OCI-LY7 (cell line): Measurements from ENCODE around the gene MAP1A. TPM values are rescaled to one million over a fixed set of nuclear protein-coding genes. Genes with fewer than 3 reads are reported as not detected.

Source experiments
- BruUV-seq: library from RNA; stranded (reverse); fragments of 400-500 nt; replicated peaks from 2 replicates; lab custom pipeline; 2021; lab: Mats Ljungman, UMichigan
- CTCF ChIA-PET: fragments of 300-600 bp; sonication (Branson Sonifier 250); formaldehyde crosslinking; loops from one replicate; lab custom pipeline; 2022; ENCODE audit warnings: antibody characterized with exemption; ENCODE audit not compliant: unreplicated experiment; lab: Charles Lee
- POLR2A ChIA-PET: fragments of 300-600 bp; sonication (Branson Sonifier 250); formaldehyde crosslinking; loops from one replicate; lab custom pipeline; 2022; ENCODE audit warnings: antibody characterized with exemption; lab: Charles Lee
- DNase-seq: peaks from one replicate; pipeline ENCODE4 v3.0.0-alpha.2; 2015; ENCODE audit warnings: low spot score
- H2AFZ ChIP-seq: fragments of 200-600 bp; sonication (generic), shearing (Covaris generic); 2 replicates; pipeline ENCODE4 v1.6.1; 2014; ENCODE audit warnings: mild to moderate bottlenecking, antibody characterized with exemption, low read length, moderate library complexity
- H3K27ac ChIP-seq: fragments of 200-600 bp; sonication (generic); 2 replicates; pipeline ENCODE4 v1.5.1; 2014; ENCODE audit warnings: mixed run types, low read depth, mild to moderate bottlenecking, moderate library complexity, low read length, inconsistent platforms; ENCODE audit not compliant: poor library complexity, severe bottlenecking
- H3K36me3 ChIP-seq: fragments of 200-600 bp; sonication (generic); 2 replicates; pipeline ENCODE4 v1.6.1; 2014; ENCODE audit warnings: mild to moderate bottlenecking, antibody characterized with exemption, low read length, moderate library complexity, mixed read lengths; ENCODE audit not compliant: insufficient read depth
- H3K4me1 ChIP-seq: fragments of 200-600 bp; sonication (generic); 2 replicates; pipeline ENCODE4 v1.5.1; 2014; ENCODE audit warnings: mild to moderate bottlenecking, low read length; ENCODE audit not compliant: insufficient read depth, poor library complexity, severe bottlenecking
- H3K4me2 ChIP-seq: fragments of 200-600 bp; sonication (generic); 2 replicates; pipeline ENCODE4 v1.6.1; 2014; ENCODE audit warnings: mild to moderate bottlenecking, low read length
- H3K4me3 ChIP-seq: fragments of 200-600 bp; sonication (generic); 2 replicates; pipeline ENCODE4 v1.5.1; 2014; ENCODE audit warnings: mild to moderate bottlenecking, low read depth, low read length; ENCODE audit not compliant: poor library complexity, severe bottlenecking
- H3K79me2 ChIP-seq: fragments of 200-600 bp; sonication (generic); 2 replicates; pipeline ENCODE4 v1.6.1; 2016; ENCODE audit warnings: low read depth, mild to moderate bottlenecking, low read length, moderate library complexity, mixed read lengths; ENCODE audit not compliant: insufficient read depth
- H3K9me2 ChIP-seq: fragments of 200-600 bp; sonication (generic); 2 replicates; pipeline ENCODE4 v1.6.1; 2016; ENCODE audit warnings: mild to moderate bottlenecking, low read length, mixed read lengths; ENCODE audit not compliant: insufficient read depth
- H3K9me3 ChIP-seq: fragments of 200-600 bp; sonication (generic); 2 replicates; pipeline ENCODE4 v1.6.1; 2014; ENCODE audit warnings: mild to moderate bottlenecking, mixed run types, low read length, mixed read lengths
- H4K20me1 ChIP-seq: fragments of 200-600 bp; sonication (generic); 2 replicates; pipeline ENCODE4 v1.6.1; 2014; ENCODE audit warnings: mild to moderate bottlenecking, antibody characterized with exemption, low read length, moderate library complexity, mixed read lengths; ENCODE audit not compliant: insufficient read depth
- EZH2phosphoT487 ChIP-seq: fragments of 200-600 bp; sonication (generic); IDR thresholded peaks from 2 replicates; pipeline ENCODE4 v1.6.1; 2018; ENCODE audit warnings: low read depth, borderline replicate concordance, mild to moderate bottlenecking, mixed run types, antibody characterized with exemption, low read length, moderate library complexity, mixed read lengths
- intact Hi-C: fragments of 100-400 bp; cut with micrococcal nuclease; formaldehyde crosslinking; loops from one replicate; pipeline ENCODE4 v1.10.0; 2022; ENCODE audit not compliant: unreplicated experiment
- total RNA-seq, 2 experiments: library from RNA; depleted of rRNA in 1 of 2; stranded (reverse); fragments of >200 nt in 1 of 2; shearing (Covaris generic) in 1 of 2; gene quantifications; 2 replicates each; pipeline ENCODE4 v1.2.3, GENCODE V29; 2014 to 2022
- TF ChIP-seq, protein P1 (sequence below): fragments of 200-600 bp; sonication (generic); conservative IDR thresholded peaks from 2 replicates; pipeline ENCODE4 v1.5.1; 2014; ENCODE audit warnings: mild to moderate bottlenecking, antibody characterized with exemption, low read length, moderate library complexity, mixed read lengths

The MAP1A gene
- total RNA-seq, 2 experiments from 2014 or later = 3.3 to 3.8 TPM

DNA sequence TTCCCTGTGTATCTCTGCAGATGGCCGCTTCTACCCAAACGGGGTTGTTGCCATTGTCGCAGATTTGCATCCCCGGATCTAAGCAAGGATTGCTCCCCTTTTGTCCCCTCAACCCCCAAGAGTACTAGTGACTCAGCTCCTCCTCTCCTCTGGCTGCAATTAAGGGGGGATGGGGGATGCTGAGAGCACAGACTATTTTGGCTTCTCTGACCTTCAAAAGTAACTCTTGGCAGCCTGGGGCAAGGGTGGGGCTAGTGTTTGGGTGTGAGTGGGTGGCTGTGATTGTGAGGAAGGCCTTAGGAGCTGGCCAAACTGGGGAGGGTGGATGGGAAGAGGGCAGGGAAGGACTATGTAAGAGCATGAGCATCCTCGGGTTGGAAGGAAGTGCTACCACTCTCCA is 1.2 kb upstream of the MAP1A start:
- no peaks in the 10 kb centered on the region for H3K9me3 ChIP-seq
- H3K4me1 ChIP-seq = peaks cover 41% of the 10 kb centered on the region
- H4K20me1 ChIP-seq = no peaks in the 10 kb centered on the region
- no peaks in the 10 kb centered on the region for H3K79me2 ChIP-seq
- H3K27ac ChIP-seq = no peak overlapping the region
- peak overlapping the region; percentile 55; the same call in 1 of the 2 replicates for H2AFZ ChIP-seq
- H3K4me2 ChIP-seq = peak overlapping the region; percentile 59
- no TSS peak for BruUV-seq
- ChIA-PET POLR2A (no interaction called here), CTCF (no interaction called here)
- H3K4me3 ChIP-seq = no peak overlapping the region
- TF ChIP-seq, protein P1, sequence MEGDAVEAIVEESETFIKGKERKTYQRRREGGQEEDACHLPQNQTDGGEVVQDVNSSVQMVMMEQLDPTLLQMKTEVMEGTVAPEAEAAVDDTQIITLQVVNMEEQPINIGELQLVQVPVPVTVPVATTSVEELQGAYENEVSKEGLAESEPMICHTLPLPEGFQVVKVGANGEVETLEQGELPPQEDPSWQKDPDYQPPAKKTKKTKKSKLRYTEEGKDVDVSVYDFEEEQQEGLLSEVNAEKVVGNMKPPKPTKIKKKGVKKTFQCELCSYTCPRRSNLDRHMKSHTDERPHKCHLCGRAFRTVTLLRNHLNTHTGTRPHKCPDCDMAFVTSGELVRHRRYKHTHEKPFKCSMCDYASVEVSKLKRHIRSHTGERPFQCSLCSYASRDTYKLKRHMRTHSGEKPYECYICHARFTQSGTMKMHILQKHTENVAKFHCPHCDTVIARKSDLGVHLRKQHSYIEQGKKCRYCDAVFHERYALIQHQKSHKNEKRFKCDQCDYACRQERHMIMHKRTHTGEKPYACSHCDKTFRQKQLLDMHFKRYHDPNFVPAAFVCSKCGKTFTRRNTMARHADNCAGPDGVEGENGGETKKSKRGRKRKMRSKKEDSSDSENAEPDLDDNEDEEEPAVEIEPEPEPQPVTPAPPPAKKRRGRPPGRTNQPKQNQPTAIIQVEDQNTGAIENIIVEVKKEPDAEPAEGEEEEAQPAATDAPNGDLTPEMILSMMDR = no peak
- no peak for TF ChIP-seq EZH2phosphoT487
- DNase-seq = no peak
- H3K36me3 ChIP-seq = no peaks in the 10 kb centered on the region
- intact Hi-C loops = no loop called here
- H3K9me2 ChIP-seq = no peaks in the 10 kb centered on the region

DNA sequence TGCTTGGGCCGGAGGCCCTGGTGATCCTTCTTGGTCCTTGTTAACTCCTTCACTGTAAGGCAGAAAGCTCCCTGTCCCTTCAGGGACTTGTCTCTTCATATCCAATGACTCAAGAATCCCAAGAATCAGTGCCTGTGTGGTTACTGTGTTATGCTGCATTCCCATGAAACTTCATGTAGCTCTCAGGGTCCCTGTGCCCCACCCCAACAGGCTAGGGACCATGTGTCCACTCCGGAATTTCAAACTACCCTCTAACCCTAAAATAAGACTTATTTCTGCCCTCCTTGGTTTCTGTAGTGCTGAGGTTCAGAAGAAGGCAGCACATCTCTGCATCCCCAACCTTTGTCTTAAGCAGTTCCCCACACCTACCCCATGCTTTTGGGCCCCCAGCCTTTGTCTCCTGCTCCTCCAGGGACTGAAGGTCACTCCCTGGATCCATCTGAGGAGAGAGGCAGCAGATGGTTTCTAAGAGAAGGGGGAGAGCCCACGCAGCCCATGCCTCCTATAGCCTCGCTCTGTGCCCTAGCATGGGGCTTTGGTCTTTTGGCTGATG is 531 bp upstream of the MAP1A start:
- no peaks in the 10 kb centered on the region for H3K79me2 ChIP-seq
- H3K27ac ChIP-seq = no peak overlapping the region
- intact Hi-C loops = no loop called here
- no peaks in the 10 kb centered on the region for H3K9me2 ChIP-seq
- BruUV-seq = no TSS peak
- peak overlapping the region; percentile 59 for H3K4me2 ChIP-seq
- peak overlapping the region; percentile 69 for H3K4me3 ChIP-seq
- H3K4me1 ChIP-seq = peaks cover 35% of the 10 kb centered on the region
- no peak for TF ChIP-seq EZH2phosphoT487
- TF ChIP-seq, protein P1 = no peak
- peak overlapping the region; percentile 55 for H2AFZ ChIP-seq
- ChIA-PET POLR2A (no interaction called here), CTCF (no interaction called here)
- no peaks in the 10 kb centered on the region for H3K9me3 ChIP-seq
- no peaks in the 10 kb centered on the region for H4K20me1 ChIP-seq
- no peak for DNase-seq
- no peaks in the 10 kb centered on the region for H3K36me3 ChIP-seq

DNA sequence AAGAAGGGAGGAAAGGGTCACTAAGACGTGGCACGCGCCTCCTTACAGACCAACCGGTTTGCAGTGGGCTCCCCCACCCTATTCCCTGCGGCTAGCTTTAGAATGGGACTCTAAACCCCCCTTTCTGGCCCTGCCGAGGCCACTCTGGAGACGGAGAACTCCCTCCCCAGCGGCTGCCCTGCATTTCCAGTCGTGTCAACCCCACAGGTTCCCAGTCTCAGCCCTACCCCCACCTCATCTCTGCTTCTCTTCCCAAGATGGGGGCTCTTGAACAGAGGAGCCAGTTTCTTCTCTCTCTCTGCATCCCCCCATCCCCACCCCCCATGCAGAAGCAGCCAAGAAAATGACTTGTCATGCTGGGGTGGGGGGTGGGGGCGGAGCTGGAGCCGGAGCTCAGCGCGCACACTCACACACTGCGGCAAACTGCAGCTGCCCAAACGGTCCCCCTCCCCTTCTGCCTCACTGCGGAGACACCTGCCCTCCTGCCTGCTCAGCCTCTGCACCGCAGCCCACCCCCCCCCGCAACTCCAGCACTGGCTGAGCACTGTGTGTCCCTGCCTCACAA is 871 bp downstream of the MAP1A start:
- H3K36me3 ChIP-seq = peaks cover under 1% of the 10 kb centered on the region; the same call in 1 of the 2 replicates
- no peaks in the 10 kb centered on the region for H3K79me2 ChIP-seq
- H3K4me3 ChIP-seq = peak overlapping the region; percentile 69
- peak overlapping the region; percentile 82 for H3K4me2 ChIP-seq
- BruUV-seq = no TSS peak
- ChIA-PET POLR2A (no interaction called here), CTCF (no interaction called here)
- H3K27ac ChIP-seq = peak overlapping the region; percentile 31
- peak; percentile 74 for DNase-seq
- intact Hi-C loops = no loop called here
- no peaks in the 10 kb centered on the region for H3K9me3 ChIP-seq
- H3K9me2 ChIP-seq = no peaks in the 10 kb centered on the region
- H3K4me1 ChIP-seq = peaks cover 35% of the 10 kb centered on the region
- TF ChIP-seq, protein P1 = no peak
- no peaks in the 10 kb centered on the region for H4K20me1 ChIP-seq
- H2AFZ ChIP-seq = peak overlapping the region; percentile 66; the same call in 1 of the 2 replicates
